PC-3 (cell line): ENCODE measurements around the gene HES3.

Source experiments
- CTCF ChIP-seq: fragments of 300-600 bp; sonication (generic); conservative IDR thresholded peaks from 2 replicates; pipeline ENCODE4 v1.5.1; 2017; ENCODE audit warnings: antibody characterized with exemption, low read depth, mild to moderate bottlenecking, low read length
- EZH2 ChIP-seq: fragments of 300-600 bp; sonication (generic); IDR thresholded peaks from one replicate; pipeline ENCODE4 v1.6.1; 2017; ENCODE audit warnings: antibody characterized with exemption, mild to moderate bottlenecking, low read length; ENCODE audit not compliant: unreplicated experiment
- EZH2phosphoT487 ChIP-seq: fragments of 300-600 bp; sonication (generic); IDR thresholded peaks from 2 replicates; pipeline ENCODE4 v1.6.1; 2018; ENCODE audit warnings: mild to moderate bottlenecking, antibody characterized with exemption, low read length, borderline replicate concordance

- TF ChIP-seq CTCF (no peak), EZH2 (no peak), EZH2phosphoT487 (no peak)
Measured at GRCh38 chr1:6197746-6198427, 46.1 kb upstream of the HES3 start.
